Kidney (tissue), 14 donors: ENCODE data around the gene HECTD4. TPM values are rescaled to one million over a fixed set of nuclear protein-coding genes. Genes with fewer than 3 reads are reported as not detected.
A peak's percentile ranks its signal among the peaks of the same experiment; 100 is the strongest.

Experiments used
- DNase-seq, 5 donors: peaks; one replicate each; pipeline ENCODE4 v3.0.0-alpha.2; 2013 to 2020
- FAIRE-seq: peaks from 2 replicates; lab custom pipeline; 2012; peaks lifted over from hg19 to GRCh38; lab: Jason Lieb, UNC
- H3K27ac ChIP-seq, 2 donors: one replicate each; pipeline ENCODE4 v1.7.0; 2013; ENCODE audit warnings: low read depth in 2 of 2, low read length in 2 of 2, inconsistent platforms in 1 of 2
- H3K27me3 ChIP-seq: one replicate; pipeline ENCODE4 v1.7.1; 2013; ENCODE audit warnings: low read length, inconsistent platforms; ENCODE audit not compliant: control insufficient read depth, insufficient read depth
- H3K36me3 ChIP-seq, 3 donors: one replicate each; pipeline versions ENCODE4 v1.7.0 to v1.7.1; 2013; ENCODE audit warnings: low read length in 3 of 3, control low read depth in 1 of 3, inconsistent platforms in 1 of 3; ENCODE audit not compliant: insufficient read depth in 3 of 3, control insufficient read depth in 2 of 3
- H3K4me1 ChIP-seq, 3 donors: one replicate each; pipeline versions ENCODE4 v1.7.0 to v1.7.1; 2013; ENCODE audit warnings: low read length in 3 of 3, inconsistent platforms in 1 of 3, low read depth in 1 of 3; ENCODE audit not compliant: control insufficient read depth in 2 of 3, insufficient read depth in 2 of 3
- H3K4me3 ChIP-seq, 3 donors: one replicate each; pipeline versions ENCODE4 v1.7.0 to v1.8.1; 2013; ENCODE audit warnings: low read length in 3 of 3, control low read depth in 1 of 3, inconsistent platforms in 1 of 3
- H3K9ac ChIP-seq, 3 donors: one replicate each; pipeline versions ENCODE4 v1.7.0 to v1.7.1; 2013; ENCODE audit warnings: low read length in 3 of 3, control low read depth in 1 of 3, inconsistent platforms in 1 of 3
- H3K9me3 ChIP-seq, 3 donors: one replicate each; pipeline versions ENCODE4 v1.7.0 to v1.7.1; 2013; ENCODE audit warnings: low read length in 3 of 3, control low read depth in 1 of 3, inconsistent platforms in 1 of 3; ENCODE audit not compliant: control insufficient read depth in 2 of 3, insufficient read depth in 1 of 3
- intact Hi-C: fragments of 100-400 bp; cut with DNase I; formaldehyde crosslinking; loops from one replicate; pipeline ENCODE4 v1.11.1; 2022
- polyA plus RNA-seq: library from polyadenylated mRNA; stranded (reverse); fragments of 350-450 nt; fragmentation: Illumina TruSeq; extraction: RNeasy Lipid Tissue Mini Kit (QIAGEN cat#74804); gene quantifications from one replicate; pipeline ENCODE4 v1.2.3, GENCODE V29; 2014; ENCODE audit warnings: low read depth, low replicate concordance; ENCODE audit not compliant: insufficient read depth
- total RNA-seq: library from RNA; stranded (reverse); fragmentation: NEBNext Ultra II Directional; extraction: Animal tissue kit (Norgen Biotek cat#: 25700); gene quantifications from one replicate; pipeline ENCODE4 v1.2.1, GENCODE V29; 2021
- TF ChIP-seq, protein P1 (sequence below): IDR thresholded peaks from 3 replicates; pipeline ENCODE4 v1.5.1; 2012; ENCODE audit warnings: mild to moderate bottlenecking, moderate library complexity, borderline replicate concordance; ENCODE audit not compliant: insufficient read depth; ENCODE audit errors: extremely low read depth
- donor health status: control.
- donor health status: control.
- donor health status: control.
- donor health status: control.
- donor health status: control.
- donor health status: DM: yes; HTN: yes; CAD: no.
- donor health status: Normal renal cell carcinoma (clear cell type).

Gene HECTD4
- total and polyA plus RNA-seq, 2 donors from 2014 or later, result 15.6 to 53.1 TPM

DNA sequence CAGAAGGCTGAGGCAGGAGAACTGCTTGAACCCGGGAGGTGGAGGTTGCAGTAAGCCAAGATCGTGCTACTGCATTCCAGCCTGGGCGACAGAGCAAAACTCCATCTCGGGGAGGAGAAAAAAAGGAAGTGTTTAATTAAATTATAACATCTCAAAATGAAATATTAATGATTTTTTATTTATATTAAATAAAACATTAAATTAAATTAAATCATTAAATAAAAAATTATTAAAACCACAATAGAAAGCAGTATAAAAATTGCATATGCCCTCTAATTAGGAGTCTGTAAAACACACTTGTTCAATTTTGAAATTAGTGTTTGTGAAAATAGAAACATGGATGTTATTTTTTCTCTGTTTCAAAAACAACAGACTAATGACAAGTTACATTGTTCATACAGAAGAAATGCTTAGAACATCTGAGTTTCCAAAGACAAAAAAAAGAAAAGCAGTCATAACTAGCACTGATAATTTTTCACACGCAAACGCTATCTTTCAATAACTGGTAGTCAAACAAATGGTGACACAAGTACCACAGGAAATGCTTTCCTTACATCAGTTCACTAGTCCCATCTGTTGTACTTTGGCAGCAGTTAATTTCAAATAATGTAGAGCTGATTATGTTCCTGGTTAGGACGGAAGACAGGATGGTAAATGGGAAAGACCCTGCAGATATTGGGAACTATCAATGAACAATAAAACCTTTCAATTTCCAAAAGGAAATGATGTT, 54.9 kb downstream of the HECTD4 start:
- TF ChIP-seq, protein P1, sequence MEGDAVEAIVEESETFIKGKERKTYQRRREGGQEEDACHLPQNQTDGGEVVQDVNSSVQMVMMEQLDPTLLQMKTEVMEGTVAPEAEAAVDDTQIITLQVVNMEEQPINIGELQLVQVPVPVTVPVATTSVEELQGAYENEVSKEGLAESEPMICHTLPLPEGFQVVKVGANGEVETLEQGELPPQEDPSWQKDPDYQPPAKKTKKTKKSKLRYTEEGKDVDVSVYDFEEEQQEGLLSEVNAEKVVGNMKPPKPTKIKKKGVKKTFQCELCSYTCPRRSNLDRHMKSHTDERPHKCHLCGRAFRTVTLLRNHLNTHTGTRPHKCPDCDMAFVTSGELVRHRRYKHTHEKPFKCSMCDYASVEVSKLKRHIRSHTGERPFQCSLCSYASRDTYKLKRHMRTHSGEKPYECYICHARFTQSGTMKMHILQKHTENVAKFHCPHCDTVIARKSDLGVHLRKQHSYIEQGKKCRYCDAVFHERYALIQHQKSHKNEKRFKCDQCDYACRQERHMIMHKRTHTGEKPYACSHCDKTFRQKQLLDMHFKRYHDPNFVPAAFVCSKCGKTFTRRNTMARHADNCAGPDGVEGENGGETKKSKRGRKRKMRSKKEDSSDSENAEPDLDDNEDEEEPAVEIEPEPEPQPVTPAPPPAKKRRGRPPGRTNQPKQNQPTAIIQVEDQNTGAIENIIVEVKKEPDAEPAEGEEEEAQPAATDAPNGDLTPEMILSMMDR, result no peak
- no peaks in the 10 kb centered on the region for H3K9me3 ChIP-seq
- intact Hi-C loops, result no loop called here
- H3K36me3 ChIP-seq, result no peaks in the 10 kb centered on the region
- no peak overlapping the region for H3K4me3 ChIP-seq
- no peak overlapping the region for H3K9ac ChIP-seq
- H3K4me1 ChIP-seq, result no peaks in the 10 kb centered on the region
- no peaks in the 10 kb centered on the region for H3K27me3 ChIP-seq
- no peak for DNase-seq
- H3K27ac ChIP-seq, result no peak overlapping the region
- peak; percentile 8 for FAIRE-seq

DNA sequence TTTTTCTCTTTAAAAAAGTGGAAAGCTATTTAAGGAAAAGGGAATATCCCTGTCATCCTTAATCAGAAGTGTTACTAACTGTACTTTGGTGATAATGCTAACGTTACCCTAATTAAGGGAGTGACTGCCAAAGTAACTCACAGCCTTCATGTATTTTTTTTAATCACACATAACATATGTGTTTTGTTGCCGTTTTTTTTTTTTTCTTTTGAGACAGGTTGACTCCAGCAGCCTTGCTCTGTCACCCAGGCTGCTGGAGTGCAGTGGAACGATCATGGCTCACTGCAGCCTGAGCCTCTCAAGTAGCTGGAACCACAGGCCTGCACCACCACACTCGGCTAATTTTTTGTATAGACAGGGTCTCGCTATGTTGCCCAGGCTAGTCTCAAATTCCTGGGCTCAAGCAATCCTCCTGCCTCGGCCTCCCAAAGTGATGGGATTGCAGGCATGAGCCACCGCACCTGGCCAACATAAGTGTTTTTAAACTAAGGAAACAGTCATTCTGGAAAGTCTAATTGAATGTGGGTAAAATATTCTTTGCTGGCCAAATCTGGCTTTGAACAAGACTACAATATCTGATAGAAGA, 56.5 kb downstream of the HECTD4 start:
- Histone ChIP-seq H3K4me3 (no peak overlapping the region), H3K36me3 (no peaks in the 10 kb centered on the region), H3K9ac (no peak overlapping the region), H3K27ac (no peak overlapping the region), H3K4me1 (peaks cover 0 to 2% (median 0%) of the 10 kb centered on the region in 3 donors), H3K9me3 (no peaks in the 10 kb centered on the region), H3K27me3 (no peaks in the 10 kb centered on the region)
- FAIRE-seq (no peak), DNase-seq (no peak)
- intact Hi-C loops, result no loop called here
- TF ChIP-seq, protein P1, result no peak

DNA sequence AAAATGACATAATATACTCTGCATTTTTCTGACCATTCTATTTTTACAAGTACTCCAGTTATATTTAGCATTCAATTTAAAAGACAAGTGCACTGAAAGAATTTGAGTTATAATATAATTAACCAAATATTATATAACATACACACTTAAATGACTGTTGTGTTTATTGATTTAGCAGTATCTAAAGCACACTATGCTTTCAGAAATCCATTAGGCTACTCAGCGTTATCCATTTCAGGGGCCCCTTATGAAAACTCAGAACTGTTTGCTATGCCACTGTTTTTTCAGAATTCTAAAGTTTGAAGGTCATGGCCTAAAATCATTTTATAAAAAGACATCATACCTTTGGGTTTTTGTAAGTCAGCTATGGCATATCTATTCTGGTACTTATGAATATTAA, 57.1 kb downstream of the HECTD4 start:
- intact Hi-C loops, result no loop called here
- FAIRE-seq (no peak), DNase-seq (no peak)
- Histone ChIP-seq H3K36me3 (no peaks in the 10 kb centered on the region), H3K27me3 (no peaks in the 10 kb centered on the region), H3K4me1 (peaks cover 0 to 2% (median 0%) of the 10 kb centered on the region in 3 donors), H3K9me3 (no peaks in the 10 kb centered on the region), H3K9ac (no peak overlapping the region), H3K4me3 (no peak overlapping the region), H3K27ac (no peak overlapping the region)
- TF ChIP-seq, protein P1, result no peak
